H1 (cell line): ENCODE results near the gene ANO9.

Experiments used
- CREB1 ChIP-seq: IDR thresholded peaks from 2 replicates; pipeline ENCODE4 v1.6.1; 2012; ENCODE audit warnings: inconsistent platforms
- EGR1 ChIP-seq: IDR thresholded peaks from 2 replicates; pipeline ENCODE4 v1.6.1; 2011; ENCODE audit warnings: low read depth, low read length, borderline replicate concordance
- KDM1A ChIP-seq: fragments of 200-600, 300-600 bp; sonication (generic); IDR thresholded peaks from 2 replicates; pipeline ENCODE4 v1.7.1; 2016; ENCODE audit warnings: mild to moderate bottlenecking, low read length, borderline replicate concordance
- KDM5A ChIP-seq: fragments of 200-600 bp; IDR thresholded peaks from 2 replicates; pipeline ENCODE4 v1.7.1; 2012; ENCODE audit warnings: mild to moderate bottlenecking, low read length, inconsistent platforms, mixed read lengths
- PHF8 ChIP-seq: fragments of 200-600 bp; sonication (generic); conservative IDR thresholded peaks from 2 replicates; pipeline ENCODE4 v1.7.1; 2012; ENCODE audit warnings: low read depth, mild to moderate bottlenecking, inconsistent platforms, low read length, moderate library complexity
- POLR2A ChIP-seq, 2 experiments: IDR thresholded peaks; 1 replicate in 1 of 2; 2 replicates in 1 of 2; pipeline ENCODE4 v1.6.1; 2011; ENCODE audit warnings: low read depth in 2 of 2, low read length in 2 of 2, mild to moderate bottlenecking in 2 of 2; ENCODE audit errors: control extremely low read depth in 1 of 2
- POLR2AphosphoS5 ChIP-seq: IDR thresholded peaks from 2 replicates; pipeline ENCODE4 v1.6.1; 2011; ENCODE audit warnings: low read depth, low read length
- RBBP5 ChIP-seq: IDR thresholded peaks from 2 replicates; pipeline ENCODE4 v1.7.1; 2012; ENCODE audit warnings: low read depth, mild to moderate bottlenecking, inconsistent platforms, low read length, moderate library complexity, borderline replicate concordance
- RFX5 ChIP-seq: IDR thresholded peaks from 2 replicates; pipeline ENCODE4 v1.6.1; 2011; ENCODE audit warnings: low read depth, low read length, improper control_type of control experiment, borderline replicate concordance
- TEAD4 ChIP-seq: IDR thresholded peaks from 2 replicates; pipeline ENCODE4 v1.6.1; 2012; ENCODE audit warnings: low read depth, low read length, inconsistent platforms, mixed read lengths
- TF ChIP-seq, protein P1 (sequence below), 3 experiments: IDR thresholded peaks; 1 replicate in 2 of 3; 2 replicates in 1 of 3; pipeline versions ENCODE4 v1.5.1 to v1.6.1; 2011; ENCODE audit warnings: low read length in 3 of 3, mild to moderate bottlenecking in 3 of 3, inconsistent platforms in 2 of 3, low read depth in 1 of 3, moderate library complexity in 1 of 3; ENCODE audit not compliant: insufficient read depth in 1 of 3; ENCODE audit errors: control extremely low read depth in 1 of 3

DNA sequence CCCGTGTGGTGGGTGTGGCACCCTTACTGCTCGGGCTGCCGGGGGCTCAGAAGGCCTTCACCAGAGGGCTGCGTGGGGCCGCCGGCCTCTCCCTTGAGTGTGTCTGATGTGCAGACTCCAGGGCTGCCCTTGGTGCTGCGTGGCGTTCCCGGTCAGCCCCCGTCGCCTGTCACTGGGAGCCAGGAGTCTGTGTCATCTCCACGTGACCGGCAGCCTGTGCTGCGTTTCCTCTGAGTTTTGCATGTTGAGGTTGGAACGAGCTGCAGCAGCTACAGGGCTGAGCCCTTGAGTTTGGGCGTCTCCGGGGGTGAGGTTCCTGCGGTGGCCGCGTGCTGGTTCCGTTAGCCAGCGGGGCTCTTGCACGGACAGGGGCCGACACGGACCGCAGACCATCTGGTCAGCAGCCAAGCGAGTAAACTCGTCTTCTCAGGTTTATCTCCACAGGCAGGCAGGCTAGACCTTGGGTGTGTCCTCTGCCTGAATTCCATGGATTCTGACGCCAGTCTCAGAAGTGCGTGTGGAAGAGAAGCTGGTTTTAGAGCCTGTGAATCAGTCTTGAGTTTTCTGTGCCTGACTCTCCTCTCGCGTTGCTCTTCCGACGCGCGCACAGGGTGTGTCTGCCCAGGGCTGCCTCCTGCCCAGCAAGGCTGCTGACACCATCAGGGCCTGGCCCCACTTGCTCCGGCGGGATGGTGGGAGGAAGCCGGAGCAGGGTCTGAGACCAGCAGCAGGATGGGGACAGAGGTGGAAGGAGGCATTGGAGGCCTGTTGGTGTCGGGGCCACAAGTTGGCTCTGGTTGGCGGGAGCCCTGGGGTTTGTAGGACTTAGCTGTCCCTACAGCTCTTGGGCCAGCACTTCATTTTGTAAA lies 18.8 kb upstream of the ANO9 start:
- no peak for TF ChIP-seq TEAD4
- TF ChIP-seq, protein P1, sequence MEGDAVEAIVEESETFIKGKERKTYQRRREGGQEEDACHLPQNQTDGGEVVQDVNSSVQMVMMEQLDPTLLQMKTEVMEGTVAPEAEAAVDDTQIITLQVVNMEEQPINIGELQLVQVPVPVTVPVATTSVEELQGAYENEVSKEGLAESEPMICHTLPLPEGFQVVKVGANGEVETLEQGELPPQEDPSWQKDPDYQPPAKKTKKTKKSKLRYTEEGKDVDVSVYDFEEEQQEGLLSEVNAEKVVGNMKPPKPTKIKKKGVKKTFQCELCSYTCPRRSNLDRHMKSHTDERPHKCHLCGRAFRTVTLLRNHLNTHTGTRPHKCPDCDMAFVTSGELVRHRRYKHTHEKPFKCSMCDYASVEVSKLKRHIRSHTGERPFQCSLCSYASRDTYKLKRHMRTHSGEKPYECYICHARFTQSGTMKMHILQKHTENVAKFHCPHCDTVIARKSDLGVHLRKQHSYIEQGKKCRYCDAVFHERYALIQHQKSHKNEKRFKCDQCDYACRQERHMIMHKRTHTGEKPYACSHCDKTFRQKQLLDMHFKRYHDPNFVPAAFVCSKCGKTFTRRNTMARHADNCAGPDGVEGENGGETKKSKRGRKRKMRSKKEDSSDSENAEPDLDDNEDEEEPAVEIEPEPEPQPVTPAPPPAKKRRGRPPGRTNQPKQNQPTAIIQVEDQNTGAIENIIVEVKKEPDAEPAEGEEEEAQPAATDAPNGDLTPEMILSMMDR (IDR thresholded peaks at IDR 0.05; ENCODE audit: control extremely low read depth in 1 of 3, insufficient read depth in 1 of 3, low read depth in 1 of 3, low read length in 3 of 3), result no peak
- TF ChIP-seq EGR1, result no peak
- no peak for TF ChIP-seq POLR2AphosphoS5
- TF ChIP-seq KDM1A, result no peak
- TF ChIP-seq RFX5, result no peak
- TF ChIP-seq CREB1, result no peak
- TF ChIP-seq POLR2A (IDR thresholded peaks at IDR 0.05; ENCODE audit: control extremely low read depth in 1 of 2, low read depth in 2 of 2, low read length in 2 of 2), result no peak
- no peak for TF ChIP-seq KDM5A
- no peak for TF ChIP-seq RBBP5
- no peak for TF ChIP-seq PHF8
